Activated T-cell treated with anti-CD3 and anti-CD28 coated beads, Interleukin-2, amount 50 U/mL, for 4 hours (primary cell): ENCODE results near the gene ADAR. TPM values are rescaled to one million over a fixed set of nuclear protein-coding genes. Genes with fewer than 3 reads are reported as not detected.

Source experiments
- ATAC-seq, 2 donors: fragments of 200-7000 bp; cut with Tn5 transposase; one replicate each; pipeline ENCODE4 v1.10.0; 2021
- DNase-seq: peaks from one replicate; pipeline ENCODE4 v3.0.0-alpha.2; 2020
- H3K27me3 Mint-ChIP-seq: one replicate; pipeline ENCODE4 v1.8.0; 2021; ENCODE audit warnings: low read depth, mixed read lengths
- H3K36me3 Mint-ChIP-seq: one replicate; pipeline ENCODE4 v1.8.0; 2022; ENCODE audit warnings: mixed read lengths; ENCODE audit not compliant: insufficient read depth
- H3K4me1 Mint-ChIP-seq: one replicate; pipeline ENCODE4 v1.8.0; 2021; ENCODE audit warnings: low read depth, mixed read lengths
- H3K4me3 Mint-ChIP-seq: one replicate; pipeline ENCODE4 v1.8.0; 2021; ENCODE audit warnings: mild to moderate bottlenecking, moderate library complexity, mixed read lengths
- H3K9me3 Mint-ChIP-seq: one replicate; pipeline ENCODE4 v1.8.0; 2021; ENCODE audit warnings: mixed read lengths
- total RNA-seq, 3 donors: library from RNA; stranded (reverse); gene quantifications; one replicate each; pipeline ENCODE4 v1.2.1, GENCODE V29; 2021

The ADAR gene
- total RNA-seq, 3 donors from 2014 or later: 218 to 245 (median 245) TPM

GRCh38 chr1:154608397-154609270, 648 bp upstream of the ADAR start:
- H3K36me3 Mint-ChIP-seq: peaks cover 13% of the 10 kb centered on the region
- peak overlapping the region; percentile 98 for H3K4me3 Mint-ChIP-seq
- ATAC-seq (no peak), DNase-seq (no peak)
- no peaks in the 10 kb centered on the region for H3K9me3 Mint-ChIP-seq
- no peaks in the 10 kb centered on the region for H3K27me3 Mint-ChIP-seq
- H3K4me1 Mint-ChIP-seq: peaks cover 63% of the 10 kb centered on the region

GRCh38 chr1:154607106-154607608, 829 bp downstream of the ADAR start:
- no peaks in the 10 kb centered on the region for H3K27me3 Mint-ChIP-seq
- peak overlapping the region; percentile 98 for H3K4me3 Mint-ChIP-seq
- no peaks in the 10 kb centered on the region for H3K9me3 Mint-ChIP-seq
- DNase-seq: no peak
- H3K4me1 Mint-ChIP-seq: peaks cover 78% of the 10 kb centered on the region
- ATAC-seq: peak; percentile 7 to 14
- peaks cover 19% of the 10 kb centered on the region for H3K36me3 Mint-ChIP-seq

GRCh38 chr1:154605534-154605933, 2.5 kb downstream of the ADAR start:
- H3K4me1 Mint-ChIP-seq: peaks cover 80% of the 10 kb centered on the region
- DNase-seq (no peak), ATAC-seq (no peak)
- H3K9me3 Mint-ChIP-seq: no peaks in the 10 kb centered on the region
- H3K4me3 Mint-ChIP-seq: peak overlapping the region; percentile 98
- no peaks in the 10 kb centered on the region for H3K27me3 Mint-ChIP-seq
- peaks cover 32% of the 10 kb centered on the region for H3K36me3 Mint-ChIP-seq

- H3K4me1 Mint-ChIP-seq: peaks cover 78% of the 10 kb centered on the region
- no peak overlapping the region for H3K4me3 Mint-ChIP-seq
- H3K27me3 Mint-ChIP-seq: no peaks in the 10 kb centered on the region
- ATAC-seq (no peak), DNase-seq (no peak)
- H3K36me3 Mint-ChIP-seq: peaks cover 40% of the 10 kb centered on the region
- no peaks in the 10 kb centered on the region for H3K9me3 Mint-ChIP-seq
Measured at GRCh38 chr1:154603317-154603716, 4.7 kb downstream of the ADAR start.

GRCh38 chr1:154599658-154600057, 8.3 kb downstream of the ADAR start:
- Mint-ChIP-seq H3K4me3 (no peak overlapping the region), H3K4me1 (peaks cover 57% of the 10 kb centered on the region), H3K27me3 (no peaks in the 10 kb centered on the region), H3K9me3 (no peaks in the 10 kb centered on the region), H3K36me3 (peaks cover 47% of the 10 kb centered on the region)
- DNase-seq: no peak
- ATAC-seq: no peak

- no peak for DNase-seq
- no peaks in the 10 kb centered on the region for H3K9me3 Mint-ChIP-seq
- H3K36me3 Mint-ChIP-seq: peaks cover 52% of the 10 kb centered on the region
- H3K27me3 Mint-ChIP-seq: no peaks in the 10 kb centered on the region
- peaks cover 50% of the 10 kb centered on the region for H3K4me1 Mint-ChIP-seq
- peak; percentile 38 to 43 for ATAC-seq
- H3K4me3 Mint-ChIP-seq: no peak overlapping the region
Measured at GRCh38 chr1:154598871-154599635, 8.9 kb downstream of the ADAR start.

- peak in 1 of 2 donors; percentile 52 for ATAC-seq
- H3K4me1 Mint-ChIP-seq: peaks cover 20% of the 10 kb centered on the region
- no peak for DNase-seq
- H3K27me3 Mint-ChIP-seq: no peaks in the 10 kb centered on the region
- H3K9me3 Mint-ChIP-seq: no peaks in the 10 kb centered on the region
- peaks cover 47% of the 10 kb centered on the region for H3K36me3 Mint-ChIP-seq
- H3K4me3 Mint-ChIP-seq: no peak overlapping the region
Measured at GRCh38 chr1:154595621-154596020, 12.4 kb downstream of the ADAR start.

GRCh38 chr1:154594811-154595210, 13.2 kb downstream of the ADAR start:
- ATAC-seq (no peak), DNase-seq (no peak)
- peaks cover 15% of the 10 kb centered on the region for H3K4me1 Mint-ChIP-seq
- H3K27me3 Mint-ChIP-seq: no peaks in the 10 kb centered on the region
- H3K36me3 Mint-ChIP-seq: peaks cover 49% of the 10 kb centered on the region
- no peaks in the 10 kb centered on the region for H3K9me3 Mint-ChIP-seq
- H3K4me3 Mint-ChIP-seq: no peak overlapping the region

GRCh38 chr1:154593390-154593789, 14.6 kb downstream of the ADAR start:
- ATAC-seq (no peak), DNase-seq (no peak)
- H3K4me1 Mint-ChIP-seq: peaks cover 4% of the 10 kb centered on the region
- peaks cover 57% of the 10 kb centered on the region for H3K36me3 Mint-ChIP-seq
- H3K9me3 Mint-ChIP-seq: no peaks in the 10 kb centered on the region
- no peaks in the 10 kb centered on the region for H3K27me3 Mint-ChIP-seq
- no peak overlapping the region for H3K4me3 Mint-ChIP-seq

- peaks cover 65% of the 10 kb centered on the region for H3K36me3 Mint-ChIP-seq
- no peak overlapping the region for H3K4me3 Mint-ChIP-seq
- ATAC-seq (no peak), DNase-seq (no peak)
- peaks cover 4% of the 10 kb centered on the region for H3K4me1 Mint-ChIP-seq
- H3K9me3 Mint-ChIP-seq: no peaks in the 10 kb centered on the region
- H3K27me3 Mint-ChIP-seq: no peaks in the 10 kb centered on the region
Measured at GRCh38 chr1:154591206-154591605, 16.8 kb downstream of the ADAR start.

GRCh38 chr1:154590756-154591155, 17.2 kb downstream of the ADAR start:
- peaks cover 4% of the 10 kb centered on the region for H3K4me1 Mint-ChIP-seq
- no peak overlapping the region for H3K4me3 Mint-ChIP-seq
- ATAC-seq (no peak), DNase-seq (no peak)
- peaks cover 70% of the 10 kb centered on the region for H3K36me3 Mint-ChIP-seq
- H3K9me3 Mint-ChIP-seq: no peaks in the 10 kb centered on the region
- H3K27me3 Mint-ChIP-seq: no peaks in the 10 kb centered on the region

GRCh38 chr1:154589780-154590179, 18.2 kb downstream of the ADAR start:
- DNase-seq: no peak

GRCh38 chr1:154586641-154587040, 21.3 kb downstream of the ADAR start:
- H3K27me3 Mint-ChIP-seq: no peaks in the 10 kb centered on the region
- no peak for DNase-seq
- peaks cover 1% of the 10 kb centered on the region for H3K4me1 Mint-ChIP-seq
- no peak for ATAC-seq
- H3K4me3 Mint-ChIP-seq: no peak overlapping the region
- peaks cover 68% of the 10 kb centered on the region for H3K36me3 Mint-ChIP-seq
- no peaks in the 10 kb centered on the region for H3K9me3 Mint-ChIP-seq

More at GRCh38 chr1:154589780-154590179, 18.2 kb downstream of the ADAR start:
- H3K9me3 Mint-ChIP-seq: no peaks in the 10 kb centered on the region
- H3K36me3 Mint-ChIP-seq: peaks cover 75% of the 10 kb centered on the region
- no peaks in the 10 kb centered on the region for H3K27me3 Mint-ChIP-seq
- H3K4me3 Mint-ChIP-seq: no peak overlapping the region
- ATAC-seq: no peak
- peaks cover 4% of the 10 kb centered on the region for H3K4me1 Mint-ChIP-seq

- Mint-ChIP-seq H3K36me3 (peaks cover 67% of the 10 kb centered on the region), H3K9me3 (no peaks in the 10 kb centered on the region), H3K27me3 (no peaks in the 10 kb centered on the region), H3K4me1 (peaks cover 1% of the 10 kb centered on the region), H3K4me3 (no peak overlapping the region)
- ATAC-seq (no peak), DNase-seq (no peak)
Measured at GRCh38 chr1:154586231-154586630, 21.8 kb downstream of the ADAR start.
